Cerebellar cortex (tissue), 1 donor: ENCODE measurements around the gene COX7B.
A peak's percentile ranks its signal among the peaks of the same experiment; 100 is the strongest.
"Not testable (repeated sequence)": the region's sequence is repeated elsewhere in the genome, so short reads cannot be mapped to it uniquely, and the experiment has no call there.

Experiments used
- DNase-seq: peaks from one replicate; pipeline ENCODE4 v3.0.0-alpha.2; 2015; ENCODE audit warnings: low spot score

The COX7B gene

GRCh38 chrX:77899081-77899828 is at the start of gene COX7B:
Gene COX7B, plus strand, starts transcription at chrX:77899468. Its CDS starts 86 bp downstream, at chrX:77899554.
- peak; percentile 98 for DNase-seq

- no peak for DNase-seq
Observed at GRCh38 chrX:77875372-77875771, 23.9 kb upstream of the COX7B start.

- DNase-seq, result not testable (repeated sequence)
Observed at GRCh38 chrX:77881418-77881817, 17.9 kb upstream of the COX7B start.

GRCh38 chrX:77892887-77893286 is 6.4 kb upstream of the COX7B start:
- DNase-seq, result no peak

- DNase-seq, result no peak
Observed at GRCh38 chrX:77893713-77894112, 5.6 kb upstream of the COX7B start.

GRCh38 chrX:77894921-77895886 is 4.1 kb upstream of the COX7B start, which contains the start of gene MAGT1:
Gene MAGT1, minus strand, starts transcription at chrX:77895435. Its CDS starts 25 bp downstream, at chrX:77895410.
- peak; percentile 97 for DNase-seq

GRCh38 chrX:77900688-77901087 is 1.4 kb downstream of the COX7B start:
- no peak for DNase-seq

GRCh38 chrX:77901506-77901905 is 2.2 kb downstream of the COX7B start:
- no peak for DNase-seq

- peak; percentile 70 for DNase-seq
Observed at GRCh38 chrX:77910108-77910840, 11.0 kb downstream of the COX7B start, which contains the start of gene ATP7A. Gene ATP7A, plus strand, starts transcription at chrX:77910693. Its CDS starts 60,949 bp downstream, at chrX:77971642.

- DNase-seq, result no peak
Observed at GRCh38 chrX:77917294-77917933, 18.1 kb downstream of the COX7B start.

- no peak for DNase-seq
Observed at GRCh38 chrX:77918568-77918967, 19.3 kb downstream of the COX7B start.

GRCh38 chrX:77919370-77919769 is 20.1 kb downstream of the COX7B start:
- DNase-seq, result not testable (repeated sequence)

GRCh38 chrX:77922787-77923186 is 23.5 kb downstream of the COX7B start:
- no peak for DNase-seq

GRCh38 chrX:77924320-77924859 is 25.1 kb downstream of the COX7B start:
- DNase-seq, result no peak

- DNase-seq, result no peak
Observed at GRCh38 chrX:77925764-77926163, 26.5 kb downstream of the COX7B start.

GRCh38 chrX:77930581-77930980 is 31.3 kb downstream of the COX7B start:
- DNase-seq, result no peak

GRCh38 chrX:77935886-77936285 is 36.6 kb downstream of the COX7B start:
- DNase-seq, result no peak

- no peak for DNase-seq
Observed at GRCh38 chrX:77936299-77936698, 37.0 kb downstream of the COX7B start.

GRCh38 chrX:77937291-77937690 is 38.0 kb downstream of the COX7B start:
- no peak for DNase-seq

GRCh38 chrX:77938083-77938680 is 38.9 kb downstream of the COX7B start:
- DNase-seq, result no peak

- not testable (repeated sequence) for DNase-seq
Observed at GRCh38 chrX:77945031-77945430, 45.8 kb downstream of the COX7B start.
